Endothelial cell of umbilical vein (primary cell): Measurements from ENCODE around the gene INTS6. TPM values are rescaled to one million over a fixed set of nuclear protein-coding genes. Genes with fewer than 3 reads are reported as not detected.

Experiments used
- BruUV-seq: library from RNA; stranded (reverse); fragments of 400-500 nt; replicated peaks from 2 replicates; lab custom pipeline; 2021; lab: Mats Ljungman, UMichigan
- CTCF ChIA-PET: fragments of 300-600, 350-600 bp; sonication (Branson Sonifier 250); formaldehyde crosslinking; loops from one replicate; lab custom pipeline; 2021; ENCODE audit warnings: antibody characterized with exemption, inconsistent platforms; lab: Charles Lee
- POLR2A ChIA-PET: fragments of 300-600, 350-600 bp; sonication (Branson Sonifier 250); formaldehyde crosslinking; loops from one replicate; lab custom pipeline; 2021; ENCODE audit warnings: antibody characterized with exemption, inconsistent platforms; lab: Charles Lee
- DNase-seq: peaks from one replicate; pipeline ENCODE4 v3.0.0-alpha.2; 2011; ENCODE audit warnings: low read depth, low spot score
- FAIRE-seq: peaks from 2 replicates; lab custom pipeline; 2011; peaks lifted over from hg19 to GRCh38; lab: Jason Lieb, UNC
- H2AFZ ChIP-seq: 2 replicates; pipeline ENCODE4 v1.6.0; 2012; ENCODE audit warnings: low read depth, low read length, control low read depth, inconsistent platforms
- H3K27ac ChIP-seq: 2 replicates; pipeline ENCODE4 v1.5.1; 2011; ENCODE audit warnings: low read depth, mild to moderate bottlenecking, control low read depth, low read length, moderate library complexity; ENCODE audit not compliant: insufficient read depth
- H3K27me3 ChIP-seq, 2 experiments: 2 replicates each; pipeline versions ENCODE4 v1.6.0 to v1.6.1; 2011; ENCODE audit warnings: low read length in 2 of 2, mixed read lengths in 1 of 2; ENCODE audit not compliant: control insufficient read depth in 2 of 2, insufficient read depth in 2 of 2
- H3K36me3 ChIP-seq, 2 experiments: 2 replicates in 1 of 2; 3 replicates in 1 of 2; pipeline ENCODE4 v1.5.1; 2011; ENCODE audit warnings: low read length in 2 of 2, mild to moderate bottlenecking in 1 of 2, moderate library complexity in 1 of 2; ENCODE audit not compliant: control insufficient read depth in 2 of 2, insufficient read depth in 2 of 2; ENCODE audit errors: extremely low read depth in 1 of 2
- H3K4me1 ChIP-seq: 3 replicates; pipeline ENCODE4 v1.5.1; 2011; ENCODE audit warnings: mild to moderate bottlenecking, low read length; ENCODE audit not compliant: control insufficient read depth, insufficient read depth; ENCODE audit errors: extremely low read depth
- H3K4me2 ChIP-seq: 2 replicates; pipeline ENCODE4 v1.6.1; 2011; ENCODE audit warnings: low read length, control low read depth, mixed read lengths; ENCODE audit not compliant: insufficient read depth
- H3K4me3 ChIP-seq, 3 experiments: fragments of 200-600 bp in 1 of 3; sonication (generic), shearing (Covaris generic) in 1 of 3; replicated peaks in 1 of 3; 2 replicates each; pipeline ENCODE4 v1.5.1; 2011 to 2016; ENCODE audit warnings: control low read depth in 3 of 3, low read length in 3 of 3, mild to moderate bottlenecking in 2 of 3, inconsistent platforms in 1 of 3, low read depth in 1 of 3, moderate library complexity in 1 of 3; ENCODE audit not compliant: insufficient read depth in 1 of 3
- H3K79me2 ChIP-seq: 2 replicates; pipeline ENCODE4 v1.6.0; 2012; ENCODE audit warnings: low read length, inconsistent platforms; ENCODE audit not compliant: control insufficient read depth, insufficient read depth
- H3K9ac ChIP-seq: replicated peaks from 2 replicates; pipeline ENCODE3; 2011; ENCODE audit warnings: low read length, control low read depth; ENCODE audit not compliant: insufficient read depth; ENCODE audit errors: extremely low read depth
- H3K9me1 ChIP-seq: replicated peaks from 3 replicates; pipeline ENCODE4 v1.6.0; 2011; ENCODE audit warnings: mild to moderate bottlenecking, low read length; ENCODE audit not compliant: control insufficient read depth, insufficient read depth; ENCODE audit errors: extremely low read depth
- H3K9me3 ChIP-seq: replicated peaks from 2 replicates; pipeline ENCODE4 v1.5.1; 2012; ENCODE audit warnings: low read length, inconsistent platforms; ENCODE audit not compliant: control insufficient read depth, insufficient read depth
- H4K20me1 ChIP-seq: replicated peaks from 2 replicates; pipeline ENCODE3; 2011; ENCODE audit warnings: mild to moderate bottlenecking, low read length; ENCODE audit not compliant: control insufficient read depth, insufficient read depth; ENCODE audit errors: extremely low read depth
- EZH2 ChIP-seq: IDR thresholded peaks from 2 replicates; pipeline ENCODE4 v1.6.1; 2012; ENCODE audit warnings: borderline replicate concordance, low read depth, mild to moderate bottlenecking, moderate library complexity, low read length, inconsistent platforms; ENCODE audit not compliant: severe bottlenecking
- FOS ChIP-seq: IDR thresholded peaks from 2 replicates; pipeline ENCODE4 v1.6.1; 2011; ENCODE audit warnings: mild to moderate bottlenecking, low read length, moderate library complexity, borderline replicate concordance; ENCODE audit not compliant: insufficient read depth
- GATA2 ChIP-seq: IDR thresholded peaks from 2 replicates; pipeline ENCODE4 v1.7.0; 2011; ENCODE audit warnings: low read depth, mild to moderate bottlenecking, moderate library complexity, mixed read lengths, low read length; ENCODE audit not compliant: insufficient read length, insufficient read depth
- JUN ChIP-seq: IDR thresholded peaks from 2 replicates; pipeline ENCODE4 v1.6.1; 2011; ENCODE audit warnings: borderline replicate concordance, low read depth; ENCODE audit not compliant: insufficient read length, insufficient read depth
- MYC ChIP-seq: IDR thresholded peaks from one replicate; pipeline ENCODE4 v1.6.1; 2011; ENCODE audit warnings: mild to moderate bottlenecking, low read depth, low read length
- POLR2A ChIP-seq: IDR thresholded peaks from 2 replicates; pipeline ENCODE4 v1.6.1; 2012; ENCODE audit warnings: low read depth, mild to moderate bottlenecking, control low read depth, low read length
- POLR2AphosphoS5 ChIP-seq: IDR thresholded peaks from 2 replicates; pipeline ENCODE4 v1.6.1; 2012; ENCODE audit warnings: low read depth, mild to moderate bottlenecking, control low read depth, low read length, moderate library complexity; ENCODE audit not compliant: insufficient read depth
- dilution Hi-C: fragments of 300-500 bp; cut with MboI; formaldehyde crosslinking; loops from one replicate; pipeline ENCODE4 v1.15.0; 2019; ENCODE audit warnings: low sequenced_read_pairs; ENCODE audit not compliant: extremely low pct_ligation_motif_present
- intact Hi-C: fragments of 100-400 bp; cut with micrococcal nuclease; formaldehyde crosslinking; loops from one replicate; pipeline ENCODE4 v1.10.0; 2022
- polyA plus RNA-seq, 4 experiments: library from polyadenylated mRNA; depleted of rRNA in 3 of 4; stranded (reverse) in 3 of 4; unstranded in 1 of 4; fragments of >200 nt; gene quantifications; 2 replicates each; pipeline versions ENCODE4 v1.2.1 to v1.2.3, GENCODE V29; 2011 to 2012; ENCODE audit warnings: missing spikeins in 1 of 4
- total RNA-seq: library from RNA; stranded (reverse); gene quantifications from 2 replicates; pipeline ENCODE4 v1.2.3, GENCODE V29; 2021
- TF ChIP-seq, protein P1 (sequence below): IDR thresholded peaks from 2 replicates; pipeline ENCODE4 v1.6.1; 2011; ENCODE audit not compliant: insufficient read depth, insufficient read length
- TF ChIP-seq, protein P2 (sequence below), 2 donors: IDR thresholded peaks; 1 replicate in 1 of 2; 2 replicates in 1 of 2; pipeline ENCODE4 v1.5.1; 2011; ENCODE audit warnings: low read length in 2 of 2, mild to moderate bottlenecking in 2 of 2, moderate library complexity in 2 of 2, control low read depth in 1 of 2, inconsistent platforms in 1 of 2, low read depth in 1 of 2; ENCODE audit not compliant: insufficient read depth in 1 of 2; ENCODE audit errors: extremely low read depth in 1 of 2

Gene INTS6
- total and polyA plus RNA-seq, 2 donors (not counting 3 experiments of a cell fraction or from before 2014, with no cell fraction given): 9.5 to 45.4 TPM

DNA sequence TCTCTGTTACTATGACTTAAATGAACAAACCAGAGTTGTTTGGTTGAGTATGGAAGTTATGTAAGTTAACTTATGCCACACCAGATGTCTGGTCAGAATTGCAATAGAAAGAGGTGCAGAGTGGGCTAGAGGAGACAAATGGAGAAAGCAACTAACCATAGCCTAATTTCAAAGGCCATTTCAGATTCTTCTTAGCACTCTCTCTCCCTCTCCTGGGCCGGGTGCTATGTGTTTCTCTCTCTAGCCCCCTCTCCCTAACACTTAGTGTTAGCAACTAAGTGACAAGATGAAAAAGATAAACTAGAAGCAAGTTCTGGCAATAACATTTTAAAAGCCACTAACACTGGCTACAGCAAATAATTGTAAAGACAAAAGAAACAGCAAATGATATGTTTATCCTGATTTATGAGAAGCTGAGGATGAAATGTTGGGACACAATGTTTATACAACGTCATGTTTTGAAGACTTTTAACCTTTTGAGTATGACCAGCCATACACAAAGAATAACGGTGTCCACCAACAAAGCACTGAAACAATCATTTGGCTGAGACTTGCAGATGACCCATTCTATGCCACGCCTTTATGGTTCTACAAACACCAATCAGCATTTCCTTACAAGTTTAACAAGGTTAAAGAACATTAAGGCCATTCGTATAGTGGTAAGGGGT lies 94.8 kb downstream of the INTS6 start:
- Histone ChIP-seq H3K27ac (no peak overlapping the region), H3K79me2 (no peaks in the 10 kb centered on the region), H3K9me1 (no peaks in the 10 kb centered on the region), H2AFZ (no peak overlapping the region), H3K4me1 (no peaks in the 10 kb centered on the region), H3K27me3 (no peaks in the 10 kb centered on the region), H3K36me3 (peaks cover 0 to 3% of the 10 kb centered on the region in 2 experiments), H4K20me1 (no peaks in the 10 kb centered on the region), H3K9me3 (no peaks in the 10 kb centered on the region), H3K4me3 (no peak overlapping the region), H3K4me2 (no peak overlapping the region), H3K9ac (no peak overlapping the region)
- no peak for FAIRE-seq
- TF ChIP-seq MYC (no peak), POLR2A (no peak), FOS (no peak), GATA2 (no peak), EZH2 (no peak), POLR2AphosphoS5 (no peak), JUN (no peak)
- TF ChIP-seq, protein P1, sequence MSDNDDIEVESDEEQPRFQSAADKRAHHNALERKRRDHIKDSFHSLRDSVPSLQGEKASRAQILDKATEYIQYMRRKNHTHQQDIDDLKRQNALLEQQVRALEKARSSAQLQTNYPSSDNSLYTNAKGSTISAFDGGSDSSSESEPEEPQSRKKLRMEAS: no peak
- TF ChIP-seq, protein P2, sequence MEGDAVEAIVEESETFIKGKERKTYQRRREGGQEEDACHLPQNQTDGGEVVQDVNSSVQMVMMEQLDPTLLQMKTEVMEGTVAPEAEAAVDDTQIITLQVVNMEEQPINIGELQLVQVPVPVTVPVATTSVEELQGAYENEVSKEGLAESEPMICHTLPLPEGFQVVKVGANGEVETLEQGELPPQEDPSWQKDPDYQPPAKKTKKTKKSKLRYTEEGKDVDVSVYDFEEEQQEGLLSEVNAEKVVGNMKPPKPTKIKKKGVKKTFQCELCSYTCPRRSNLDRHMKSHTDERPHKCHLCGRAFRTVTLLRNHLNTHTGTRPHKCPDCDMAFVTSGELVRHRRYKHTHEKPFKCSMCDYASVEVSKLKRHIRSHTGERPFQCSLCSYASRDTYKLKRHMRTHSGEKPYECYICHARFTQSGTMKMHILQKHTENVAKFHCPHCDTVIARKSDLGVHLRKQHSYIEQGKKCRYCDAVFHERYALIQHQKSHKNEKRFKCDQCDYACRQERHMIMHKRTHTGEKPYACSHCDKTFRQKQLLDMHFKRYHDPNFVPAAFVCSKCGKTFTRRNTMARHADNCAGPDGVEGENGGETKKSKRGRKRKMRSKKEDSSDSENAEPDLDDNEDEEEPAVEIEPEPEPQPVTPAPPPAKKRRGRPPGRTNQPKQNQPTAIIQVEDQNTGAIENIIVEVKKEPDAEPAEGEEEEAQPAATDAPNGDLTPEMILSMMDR (IDR thresholded peaks at IDR 0.05; ENCODE audit: extremely low read depth in 1 of 2, insufficient read depth in 1 of 2, low read depth in 1 of 2, low read length in 2 of 2): no peak
- POLR2A ChIA-PET: no interaction called here
- BruUV-seq: no TSS peak
- CTCF ChIA-PET: no interaction called here
- peak; percentile 23 for DNase-seq
- intact Hi-C loops (no loop called here), dilution Hi-C loops (no loop called here)
